ENCODE results near the gene C15orf62. TPM values are rescaled to one million over a fixed set of nuclear protein-coding genes. Genes with fewer than 3 reads are reported as not detected.

Gene C15orf62
- 10 to 100 TPM in 3 of 4 donors, 1 to 10 TPM in 1; 6.8 to 25.2 (median 19.6) TPM for total RNA-seq

- H3K27ac ChIP-seq = peak within 1 kb of the TSS; percentile 90
- no peak for DNase-seq (ENCODE audit: low spot score in 2 of 2)
- peak within 1 kb of the TSS; percentile 25 for H3K4me3 ChIP-seq
- H3K36me3 ChIP-seq = peaks cover 22% of the 10 kb centered on the region
- no peaks in the 10 kb centered on the region for H3K9me3 ChIP-seq
- TF ChIP-seq POLR2AphosphoS5 (IDR thresholded peaks at IDR 0.05) (no peak), POLR2A (IDR thresholded peaks at IDR 0.05) (no peak), CTCF (IDR thresholded peaks at IDR 0.05) (no peak), EP300 (IDR thresholded peaks at IDR 0.05) (no peak)
- H3K27me3 ChIP-seq = no peaks in the 10 kb centered on the region
- peaks cover 76% of the 10 kb centered on the region for H3K4me1 ChIP-seq
- WGBS = 49% methylated on average over 21 of the region's 28 CpGs
Measured at GRCh38 chr15:40769274-40770146, at the start of gene C15orf62. Gene C15orf62 (plus strand): TSS chr15:40769980. CDS start chr15:40770496, 516 bp downstream.

DNA sequence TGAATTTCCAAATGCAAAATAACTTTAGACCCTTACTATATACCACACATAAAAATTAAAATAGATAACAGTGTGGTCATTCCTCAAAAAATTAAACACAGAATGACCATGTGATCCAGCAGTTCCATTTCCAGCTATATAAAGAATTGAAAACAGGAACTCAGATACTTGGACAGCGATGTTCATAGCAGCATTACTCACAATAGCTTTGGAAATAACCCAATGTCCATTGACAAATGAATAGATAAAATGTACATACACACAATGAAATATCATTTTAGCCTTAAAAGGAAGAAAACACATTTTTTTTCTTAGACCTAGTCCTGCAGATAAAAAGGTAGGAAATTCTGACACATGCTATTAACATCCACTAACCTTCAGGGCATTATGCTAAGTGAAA lies 48.1 kb upstream of the C15orf62 start:
- Histone ChIP-seq H3K4me1 (no peaks in the 10 kb centered on the region), H3K27me3 (no peaks in the 10 kb centered on the region), H3K4me3 (no peak overlapping the region), H3K9me3 (no peaks in the 10 kb centered on the region), H3K27ac (no peak overlapping the region), H3K36me3 (no peaks in the 10 kb centered on the region)
- no peak for TF ChIP-seq CTCF (IDR thresholded peaks at IDR 0.05)
- TF ChIP-seq POLR2A (IDR thresholded peaks at IDR 0.05) = no peak
- TF ChIP-seq POLR2AphosphoS5 (IDR thresholded peaks at IDR 0.05) = no peak
- TF ChIP-seq EP300 (IDR thresholded peaks at IDR 0.05) = no peak
- WGBS = 81% methylated on average over 1 of the region's 1 CpG
- DNase-seq (ENCODE audit: low spot score in 2 of 2) = no peak

DNA sequence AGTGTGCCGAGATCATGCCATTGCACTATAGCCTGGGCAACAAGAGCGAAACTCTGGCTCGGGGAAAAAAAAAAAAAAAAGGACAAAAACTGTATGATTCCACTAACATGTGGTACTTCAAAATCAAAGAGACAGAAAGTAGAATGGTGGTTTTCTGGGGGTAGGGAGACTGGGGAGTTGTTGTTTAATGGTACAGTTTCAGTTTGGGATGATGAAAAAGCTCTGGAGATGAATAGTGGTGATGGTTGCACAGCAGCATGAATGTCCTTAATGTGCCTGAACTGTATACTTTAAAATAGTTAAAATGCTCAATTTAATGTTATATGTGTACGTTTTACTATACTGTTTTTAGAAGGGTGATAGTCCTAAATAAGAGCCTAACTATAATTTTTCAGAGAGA lies 47.4 kb upstream of the C15orf62 start:
- no peaks in the 10 kb centered on the region for H3K9me3 ChIP-seq
- H3K27ac ChIP-seq = no peak overlapping the region
- no peaks in the 10 kb centered on the region for H3K36me3 ChIP-seq
- no peak overlapping the region for H3K4me3 ChIP-seq
- no peak for DNase-seq (ENCODE audit: low spot score in 2 of 2)
- no peaks in the 10 kb centered on the region for H3K4me1 ChIP-seq
- TF ChIP-seq POLR2AphosphoS5 (IDR thresholded peaks at IDR 0.05) (no peak), POLR2A (IDR thresholded peaks at IDR 0.05) (no peak), EP300 (IDR thresholded peaks at IDR 0.05) (no peak), CTCF (IDR thresholded peaks at IDR 0.05) (no peak)
- WGBS = 94% methylated on average over 4 of the region's 4 CpGs
- no peaks in the 10 kb centered on the region for H3K27me3 ChIP-seq

DNA sequence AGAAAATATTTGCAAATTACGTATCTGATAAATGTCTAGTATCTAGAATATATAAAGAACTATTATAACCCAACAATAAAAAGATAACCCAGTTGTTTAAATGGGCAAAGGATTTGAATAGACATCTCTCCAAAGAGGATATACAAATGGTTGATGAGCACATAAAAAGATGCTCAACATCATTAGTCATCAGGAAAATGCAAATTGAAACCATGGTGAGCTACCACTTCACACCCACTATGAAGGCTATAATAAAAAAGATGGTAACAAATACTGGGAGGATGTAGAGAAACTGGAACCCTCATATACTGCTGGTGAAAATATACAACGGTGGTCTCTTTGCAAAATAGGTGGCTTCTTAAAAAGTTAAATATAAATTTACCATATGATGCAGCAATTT lies 46.8 kb upstream of the C15orf62 start:
- 92% methylated on average over 2 of the region's 2 CpGs for WGBS
- TF ChIP-seq CTCF (IDR thresholded peaks at IDR 0.05) (no peak), POLR2A (IDR thresholded peaks at IDR 0.05) (no peak), EP300 (IDR thresholded peaks at IDR 0.05) (no peak)
- no peaks in the 10 kb centered on the region for H3K4me1 ChIP-seq
- no peaks in the 10 kb centered on the region for H3K36me3 ChIP-seq
- no peak overlapping the region for H3K27ac ChIP-seq
- no peak overlapping the region for H3K4me3 ChIP-seq
- no peaks in the 10 kb centered on the region for H3K27me3 ChIP-seq
- no peaks in the 10 kb centered on the region for H3K9me3 ChIP-seq
- no peak for DNase-seq (ENCODE audit: low spot score in 2 of 2)

GRCh38 chr15:40723919-40724318 lies 45.9 kb upstream of the C15orf62 start:
- TF ChIP-seq CTCF (IDR thresholded peaks at IDR 0.05) = no peak
- Histone ChIP-seq H3K9me3 (no peaks in the 10 kb centered on the region), H3K4me3 (no peak overlapping the region), H3K27me3 (no peaks in the 10 kb centered on the region), H3K27ac (no peak overlapping the region), H3K36me3 (no peaks in the 10 kb centered on the region), H3K4me1 (no peaks in the 10 kb centered on the region)
- no peak for DNase-seq (ENCODE audit: low spot score in 2 of 2)
- 56% methylated on average over 2 of the region's 2 CpGs for WGBS

All from suprapubic skin (tissue), 4 donors.